ENCODE measurements around the gene CRLF1. TPM values are rescaled to one million over a fixed set of nuclear protein-coding genes. Genes with fewer than 3 reads are reported as not detected.

CRLF1 gene
- total and polyA plus RNA-seq, 12 donors, result 0.68 to 161 (median 5.4) TPM

DNA sequence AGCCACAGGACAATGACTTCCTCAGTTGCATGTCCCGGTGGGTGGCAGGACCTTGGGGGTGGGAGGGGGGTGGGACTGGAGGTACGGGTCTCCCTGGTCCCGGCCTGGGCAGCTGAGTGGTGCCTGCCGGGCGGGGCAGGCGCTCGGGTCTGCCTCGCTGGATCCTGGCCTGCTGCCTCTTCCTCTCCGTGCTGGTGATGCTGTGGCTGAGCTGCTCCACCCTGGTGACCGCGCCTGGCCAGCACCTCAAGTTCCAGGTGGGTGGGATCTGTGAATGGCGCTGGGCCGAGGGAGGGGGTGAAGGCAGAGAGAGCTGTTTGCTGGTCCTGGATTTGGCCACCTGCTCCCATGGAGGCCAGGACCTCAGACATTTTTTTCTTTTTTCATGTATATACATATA is 11.6 kb upstream of the CRLF1 start:
- Histone ChIP-seq H3K4me1 (peaks cover 0 to 7% (median 0%) of the 10 kb centered on the region in 9 donors), H3K9me3 (no peaks in the 10 kb centered on the region), H3K27ac (no peak overlapping the region), H3K36me3 (no peaks in the 10 kb centered on the region), H3K4me3 (no peak overlapping the region), H3K27me3 (peaks cover 4 to 51% (median 45%) of the 10 kb centered on the region in 7 donors)
- 90 to 94% methylated on average over 13 of the region's 13 CpGs for WGBS, 2 donors
- TF ChIP-seq, protein P1, sequence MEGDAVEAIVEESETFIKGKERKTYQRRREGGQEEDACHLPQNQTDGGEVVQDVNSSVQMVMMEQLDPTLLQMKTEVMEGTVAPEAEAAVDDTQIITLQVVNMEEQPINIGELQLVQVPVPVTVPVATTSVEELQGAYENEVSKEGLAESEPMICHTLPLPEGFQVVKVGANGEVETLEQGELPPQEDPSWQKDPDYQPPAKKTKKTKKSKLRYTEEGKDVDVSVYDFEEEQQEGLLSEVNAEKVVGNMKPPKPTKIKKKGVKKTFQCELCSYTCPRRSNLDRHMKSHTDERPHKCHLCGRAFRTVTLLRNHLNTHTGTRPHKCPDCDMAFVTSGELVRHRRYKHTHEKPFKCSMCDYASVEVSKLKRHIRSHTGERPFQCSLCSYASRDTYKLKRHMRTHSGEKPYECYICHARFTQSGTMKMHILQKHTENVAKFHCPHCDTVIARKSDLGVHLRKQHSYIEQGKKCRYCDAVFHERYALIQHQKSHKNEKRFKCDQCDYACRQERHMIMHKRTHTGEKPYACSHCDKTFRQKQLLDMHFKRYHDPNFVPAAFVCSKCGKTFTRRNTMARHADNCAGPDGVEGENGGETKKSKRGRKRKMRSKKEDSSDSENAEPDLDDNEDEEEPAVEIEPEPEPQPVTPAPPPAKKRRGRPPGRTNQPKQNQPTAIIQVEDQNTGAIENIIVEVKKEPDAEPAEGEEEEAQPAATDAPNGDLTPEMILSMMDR (IDR thresholded peaks at IDR 0.05), result no peak
- ATAC-seq (no peak), DNase-seq (no peak)
- intact Hi-C loops (cut with DNase I), result no loop called here

DNA sequence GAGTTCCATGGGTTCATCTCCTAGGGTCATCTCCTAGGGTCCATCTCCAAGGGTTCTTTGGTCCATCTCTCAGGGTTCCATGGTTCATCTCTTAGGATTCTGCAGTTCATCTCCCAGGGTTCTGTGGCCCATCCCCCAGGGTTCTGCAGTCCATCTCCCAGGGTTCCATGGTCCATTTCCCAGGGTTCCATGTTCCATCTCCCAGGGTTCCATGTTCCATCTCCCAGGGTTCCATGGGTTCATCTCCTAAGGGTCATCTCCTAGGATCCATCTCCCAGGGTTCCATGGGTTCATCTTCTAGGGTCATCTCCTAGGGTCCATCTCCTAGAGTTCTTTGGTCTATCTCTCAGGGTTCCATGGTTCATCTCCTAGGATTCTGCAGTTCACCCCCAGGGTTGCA is 11.0 kb upstream of the CRLF1 start:
- intact Hi-C loops (cut with DNase I), result no loop called here
- no peak overlapping the region for H3K4me3 ChIP-seq

DNA sequence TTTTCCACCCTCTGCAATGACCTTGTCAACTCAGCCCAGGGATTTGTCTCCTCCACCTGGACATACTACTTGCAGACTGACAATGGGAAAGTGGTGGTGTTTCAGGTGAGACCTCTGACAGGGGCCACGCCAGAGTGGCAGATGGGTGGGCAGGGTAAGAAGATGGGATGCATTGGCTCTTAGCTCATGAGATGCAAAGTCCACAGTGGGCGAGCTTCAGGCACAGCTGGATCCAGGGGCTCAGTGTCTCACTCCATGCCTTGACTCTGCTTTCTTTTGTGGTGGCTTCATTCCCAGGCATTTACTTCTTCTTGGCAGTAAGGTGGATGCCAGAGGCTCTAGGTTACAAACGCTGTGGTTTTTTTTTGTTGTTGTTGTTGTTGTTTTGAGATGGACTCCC is 9.4 kb upstream of the CRLF1 start:
- Histone ChIP-seq H3K27ac (no peak overlapping the region), H3K9me3 (no peaks in the 10 kb centered on the region), H3K27me3 (peaks cover 20 to 73% (median 67%) of the 10 kb centered on the region in 7 donors), H3K4me1 (peaks cover 13 to 28% (median 18%) of the 10 kb centered on the region in 9 donors), H3K36me3 (no peaks in the 10 kb centered on the region), H3K4me3 (no peak overlapping the region)
- TF ChIP-seq, protein P1 (IDR thresholded peaks at IDR 0.05), result no peak
- intact Hi-C loops (cut with DNase I), result no loop called here
- WGBS, 2 donors, result 91 to 95% methylated on average over 3 of the region's 3 CpGs
- no peak for DNase-seq
- no peak for ATAC-seq

More for the DNA sequence above, 11.0 kb upstream of the CRLF1 start:
- no peaks in the 10 kb centered on the region for H3K36me3 ChIP-seq
- TF ChIP-seq, protein P1 (IDR thresholded peaks at IDR 0.05), result no peak
- H3K27me3 ChIP-seq, result peaks cover 9 to 58% (median 52%) of the 10 kb centered on the region in 7 donors
- no peaks in the 10 kb centered on the region for H3K9me3 ChIP-seq
- peaks cover 0 to 12% (median 3%) of the 10 kb centered on the region in 9 donors for H3K4me1 ChIP-seq
- DNase-seq (no peak), ATAC-seq (no peak)
- H3K27ac ChIP-seq, result no peak overlapping the region

DNA sequence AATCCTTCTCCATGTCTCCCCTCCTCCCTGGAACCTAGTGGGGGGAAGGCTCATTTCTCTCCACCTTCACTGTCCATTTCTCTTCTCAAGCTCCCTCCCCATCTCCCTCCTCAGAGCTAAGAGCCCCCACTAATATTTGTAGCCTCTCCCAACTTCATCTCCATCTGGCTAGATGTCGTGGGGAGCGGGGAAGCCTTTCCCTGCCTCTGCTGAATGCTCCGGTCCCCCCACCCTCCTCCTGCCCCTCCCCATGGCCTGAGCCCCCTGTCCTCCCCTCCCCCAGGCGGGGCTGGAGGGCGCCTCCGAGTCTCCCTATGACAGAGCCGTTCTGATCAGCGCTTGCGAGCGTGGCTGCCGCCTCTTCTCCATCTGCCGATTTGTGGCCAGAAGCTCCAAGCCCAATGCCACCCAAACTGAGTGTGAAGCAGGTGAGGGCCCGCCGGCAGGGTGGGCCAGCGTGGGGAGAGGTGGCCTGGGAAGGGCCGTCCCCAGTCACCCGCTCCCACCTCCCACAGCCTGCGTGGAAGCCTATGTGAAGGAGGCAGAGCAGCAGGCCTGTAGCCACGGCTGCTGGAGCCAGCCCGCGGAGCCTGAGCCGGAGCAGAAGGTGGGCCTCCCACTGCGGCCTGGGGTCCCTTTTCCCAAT is 7.1 kb upstream of the CRLF1 start:
- Histone ChIP-seq H3K27me3 (peaks cover 26 to 95% (median 86%) of the 10 kb centered on the region in 7 donors), H3K4me1 (peaks cover 16 to 35% (median 25%) of the 10 kb centered on the region in 9 donors), H3K4me3 (no peak overlapping the region), H3K27ac (no peak overlapping the region), H3K9me3 (no peaks in the 10 kb centered on the region), H3K36me3 (no peaks in the 10 kb centered on the region)
- 27 to 36% methylated on average over 21 to 23 of the region's 23 CpGs for WGBS, 2 donors
- TF ChIP-seq, protein P1 (IDR thresholded peaks at IDR 0.05), result no peak
- DNase-seq, result no peak
- ATAC-seq, result peak in 1 of 8 donors; percentile 10
- intact Hi-C loops (cut with DNase I), result no loop called here
